B cell (primary cell): ENCODE data around the gene NAA80. TPM values are rescaled to one million over a fixed set of nuclear protein-coding genes. Genes with fewer than 3 reads are reported as not detected.

ENCODE experiments used
- ATAC-seq: fragments of 200-7000 bp; cut with Tn5 transposase; one replicate; pipeline ENCODE4 v1.10.0; 2021; ENCODE audit warnings: low read depth, mild to moderate bottlenecking, moderate number of reproducible peaks, moderate library complexity
- CTCF ChIA-PET: fragments of 350-600 bp; sonication (Branson Sonifier 250); formaldehyde crosslinking; loops from one replicate; lab custom pipeline; 2021; ENCODE audit warnings: antibody characterized with exemption, inconsistent platforms; lab: Charles Lee
- POLR2A ChIA-PET: fragments of 350-600 bp; sonication (Branson Sonifier 250); formaldehyde crosslinking; loops from one replicate; lab custom pipeline; 2021; ENCODE audit warnings: antibody characterized with exemption; lab: Charles Lee
- DNase-seq: peaks from one replicate; pipeline ENCODE4 v3.0.0; 2013
- H2AFZ ChIP-seq: 2 replicates; pipeline ENCODE4 v1.6.1; 2012; ENCODE audit warnings: mild to moderate bottlenecking, low read depth, low read length; ENCODE audit not compliant: insufficient read depth, poor library complexity, severe bottlenecking
- H3K27ac ChIP-seq, 2 donors: 1 replicate in 1 of 2; 2 replicates in 1 of 2; pipeline ENCODE4 v1.5.1; 2012 to 2013; ENCODE audit warnings: low read length in 2 of 2, mild to moderate bottlenecking in 2 of 2, moderate library complexity in 1 of 2
- H3K27me3 ChIP-seq, 4 experiments: fragments of 200-600 bp in 1 of 4; sonication (generic) in 1 of 4; replicated peaks in 1 of 4; 1 replicate in 2 of 4; 2 replicates in 2 of 4; pipeline versions ENCODE4 v1.6.1 to v1.7.0; 2013 to 2016; ENCODE audit warnings: low read length in 3 of 4, mild to moderate bottlenecking in 2 of 4, mixed read lengths in 1 of 4, moderate library complexity in 1 of 4; ENCODE audit not compliant: insufficient read depth in 4 of 4, control insufficient read depth in 3 of 4; ENCODE audit errors: control extremely low read depth in 1 of 4
- H3K36me3 ChIP-seq, 2 experiments: replicated peaks in 1 of 2; 1 replicate in 1 of 2; 2 replicates in 1 of 2; pipeline versions ENCODE4 v1.6.1 to v1.7.1; 2013; ENCODE audit warnings: low read length in 1 of 2; ENCODE audit not compliant: insufficient read depth in 2 of 2, control insufficient read depth in 1 of 2; ENCODE audit errors: control extremely low read depth in 1 of 2, extremely low read depth in 1 of 2
- H3K4me1 ChIP-seq, 2 donors: fragments of 200-600 bp in 1 of 2; sonication (generic) in 1 of 2; 1 replicate in 1 of 2; 2 replicates in 1 of 2; pipeline versions ENCODE4 v1.5.1 to v1.6.1; 2013 to 2017; ENCODE audit warnings: low read length in 2 of 2; ENCODE audit not compliant: control insufficient read depth in 2 of 2, insufficient read depth in 2 of 2
- H3K4me2 ChIP-seq: replicated peaks from 2 replicates; pipeline ENCODE3; 2012; ENCODE audit warnings: mild to moderate bottlenecking, low read depth, low read length; ENCODE audit not compliant: poor library complexity, severe bottlenecking
- H3K4me3 ChIP-seq, 5 experiments: fragments of 200-600 bp in 1 of 5; sonication (generic) in 1 of 5; 1 replicate in 3 of 5; 2 replicates in 2 of 5; pipeline versions ENCODE4 v1.5.1 to v1.7.0; 2011 to 2016; ENCODE audit warnings: low read length in 4 of 5, mild to moderate bottlenecking in 4 of 5, low read depth in 2 of 5, control low read depth in 1 of 5, moderate library complexity in 1 of 5; ENCODE audit not compliant: insufficient read depth in 1 of 5; ENCODE audit errors: control extremely low read depth in 1 of 5, extremely low read depth in 1 of 5
- H3K79me2 ChIP-seq: fragments of 200-600 bp; sonication (generic); one replicate; pipeline ENCODE4 v1.6.0; 2016; ENCODE audit warnings: low read length; ENCODE audit not compliant: control insufficient read depth, insufficient read depth
- H3K9ac ChIP-seq: fragments of 200-600 bp; sonication (generic); 2 replicates; pipeline ENCODE4 v1.6.1; 2017; ENCODE audit warnings: mild to moderate bottlenecking, low read length, moderate library complexity
- H3K9me3 ChIP-seq, 3 donors: one replicate each; pipeline versions ENCODE4 v1.6.1 to v1.7.1; 2013; ENCODE audit warnings: low read length in 2 of 3; ENCODE audit not compliant: control insufficient read depth in 2 of 3, insufficient read depth in 1 of 3; ENCODE audit errors: control extremely low read depth in 1 of 3
- H4K20me1 ChIP-seq: 2 replicates; pipeline ENCODE4 v1.6.0; 2012; ENCODE audit warnings: mild to moderate bottlenecking, low read length; ENCODE audit not compliant: insufficient read depth, control insufficient read depth, poor library complexity, severe bottlenecking
- H3K27ac Mint-ChIP-seq: one replicate; pipeline ENCODE4 v1.8.0; 2021; ENCODE audit warnings: mixed read lengths
- H3K27me3 Mint-ChIP-seq: one replicate; pipeline ENCODE4 v1.8.0; 2021; ENCODE audit warnings: mixed read lengths
- H3K4me1 Mint-ChIP-seq: one replicate; pipeline ENCODE4 v1.8.0; 2021; ENCODE audit warnings: mixed read lengths
- H3K4me3 Mint-ChIP-seq: one replicate; pipeline ENCODE4 v1.8.0; 2021; ENCODE audit warnings: mixed read lengths
- H3K9me3 Mint-ChIP-seq: one replicate; pipeline ENCODE4 v1.8.0; 2022; ENCODE audit warnings: mixed read lengths; ENCODE audit not compliant: insufficient read depth
- CTCF ChIP-seq: fragments of 200-600 bp; IDR thresholded peaks from one replicate; pipeline ENCODE4 v1.8.0; 2022; ENCODE audit warnings: antibody characterized with exemption, mild to moderate bottlenecking
- EZH2 ChIP-seq: IDR thresholded peaks from 2 replicates; pipeline ENCODE4 v1.6.1; 2012; ENCODE audit warnings: borderline replicate concordance, low read depth, mild to moderate bottlenecking, moderate library complexity, low read length; ENCODE audit not compliant: insufficient read depth, poor library complexity, severe bottlenecking
- WGBS: methylation state at CpG from one replicate; pipeline ENCODE4 v1.1.5; 2013; ENCODE audit warnings: missing lambda C conversion rate; ENCODE audit not compliant: insufficient coverage; 5-methylcytosine and 5-hydroxymethylcytosine counted together
- intact Hi-C: fragments of 100-400 bp; cut with micrococcal nuclease; formaldehyde crosslinking; loops from one replicate; pipeline ENCODE4 v1.10.0; 2022
- polyA plus RNA-seq: library from polyadenylated mRNA; depleted of rRNA; stranded (reverse); fragments of >200 nt; gene quantifications from 2 replicates; pipeline ENCODE4 v1.2.3, GENCODE V29; 2012
- total RNA-seq, 2 donors: library from RNA; stranded (reverse); fragments of 120-200 nt in 1 of 2; gene quantifications; 1 replicate in 1 of 2; 2 replicates in 1 of 2; pipeline versions ENCODE4 v1.2.3 to v1.2.4, GENCODE V29; 2013 to 2022

NAA80 gene
- total and polyA plus RNA-seq, 2 donors (not counting 1 experiment from before 2014, with no cell fraction given) = 37.8 to 49.0 TPM

DNA sequence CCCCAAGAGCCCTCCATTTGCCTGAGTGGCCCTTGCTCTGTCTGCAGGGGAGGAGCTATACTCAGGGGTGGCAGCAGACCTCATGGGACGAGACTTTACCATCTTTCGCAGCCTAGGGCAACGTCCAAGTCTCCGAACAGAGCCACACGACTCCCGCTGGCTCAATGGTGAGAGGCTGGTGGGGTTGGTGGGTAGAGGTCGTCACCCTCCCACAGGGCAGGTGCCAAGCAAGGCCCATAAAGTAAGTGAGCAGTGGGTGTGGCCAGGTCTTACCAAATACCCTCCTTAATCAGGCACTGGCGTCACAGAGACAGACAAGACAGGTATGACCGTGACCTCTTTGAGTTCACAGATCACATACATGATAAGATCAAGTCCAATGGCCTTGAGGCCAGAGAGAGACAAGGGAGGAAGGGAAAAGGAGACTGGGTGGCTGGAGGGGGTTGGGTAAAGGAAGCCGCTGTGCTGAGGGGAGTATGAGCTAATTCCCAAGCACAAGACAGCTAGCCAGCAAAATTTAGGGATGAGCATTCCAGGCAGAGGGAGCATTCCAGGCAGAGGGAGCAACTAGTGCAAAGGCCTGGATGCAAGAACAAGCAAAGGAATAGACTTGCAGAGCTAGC is 27.8 kb downstream of the NAA80 start:
- no peaks in the 10 kb centered on the region for H3K79me2 ChIP-seq
- no peak for DNase-seq
- no peak overlapping the region for H3K27ac Mint-ChIP-seq
- H3K9me3 Mint-ChIP-seq = no peaks in the 10 kb centered on the region
- H3K9ac ChIP-seq = no peak overlapping the region
- peaks cover 10% of the 10 kb centered on the region for H4K20me1 ChIP-seq
- no peak for TF ChIP-seq EZH2
- TF ChIP-seq CTCF = no peak
- CTCF ChIA-PET = interaction anchor here (0.6 to 5.5 kb wide), 14 partner anchors 8 to 152 kb away, joined by 3 to 46 read pairs (median 4); partner anchors contain the start of gene GNAT1
- peaks cover 0 to 2% (median 0%) of the 10 kb centered on the region in 3 donors for H3K9me3 ChIP-seq
- H3K4me3 ChIP-seq = no peak overlapping the region
- H3K4me1 ChIP-seq = peaks cover 33 to 39% of the 10 kb centered on the region in 2 donors
- H3K36me3 ChIP-seq = no peaks in the 10 kb centered on the region
- H2AFZ ChIP-seq = no peak overlapping the region
- no peak overlapping the region for H3K27ac ChIP-seq
- intact Hi-C loops = no loop called here
- H3K27me3 Mint-ChIP-seq = peaks cover 34% of the 10 kb centered on the region
- no peak for ATAC-seq
- POLR2A ChIA-PET = interaction anchor here (0.5 kb wide), 1 partner anchor 20 kb away, joined by 7 read pairs; no protein-coding TSS in a partner anchor
- no peak overlapping the region for H3K4me2 ChIP-seq
- H3K27me3 ChIP-seq = peaks cover 0 to 53% (median 23%) of the 10 kb centered on the region in 4 experiments
- H3K4me3 Mint-ChIP-seq = no peak overlapping the region
- H3K4me1 Mint-ChIP-seq = peaks cover 26% of the 10 kb centered on the region
- WGBS = 92% methylated on average over 8 of the region's 10 CpGs
